ENCODE measurements around the gene RUNX2. TPM values are rescaled to one million over a fixed set of nuclear protein-coding genes. Genes with fewer than 3 reads are reported as not detected.

Gene RUNX2
- total and polyA plus RNA-seq, 9 of the 15 experiments (the other 6 are each of a cell fraction or from before 2014, with no cell fraction given) = 0.29 to 1.00 (median 0.43) TPM

DNA sequence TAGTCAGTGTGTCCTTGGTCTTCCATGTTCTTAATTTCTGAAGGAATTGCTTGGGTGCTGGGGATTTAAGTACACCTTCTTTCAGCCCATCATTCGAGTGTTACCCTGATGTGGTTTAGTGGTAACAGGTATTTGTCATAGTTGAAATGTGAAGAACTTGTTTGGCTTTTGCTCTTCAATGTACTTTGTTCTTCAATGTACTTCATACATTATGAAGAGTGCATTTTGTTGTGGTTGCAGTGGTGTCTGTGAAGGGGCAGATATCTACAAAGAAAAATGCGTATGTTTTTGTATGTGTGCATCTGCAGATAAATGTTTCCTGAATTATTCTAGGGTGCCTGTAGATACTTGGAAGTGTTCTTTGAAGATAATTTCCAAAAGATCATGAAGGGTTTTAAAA is 160.8 kb downstream of the RUNX2 start:
- Histone ChIP-seq H3K36me3 (ENCODE audit: control insufficient read depth, insufficient read depth, low read length) (no peaks in the 10 kb centered on the region), H3K9me1 (ENCODE audit: control insufficient read depth, insufficient read depth, low read length) (no peaks in the 10 kb centered on the region), H2AFZ (ENCODE audit: low read depth, low read length) (0 out of 2 replicates have a peak overlapping the region, but pooled peaks have one; percentile 46), H3K4me1 (replicated peaks in 1 of 2; ENCODE audit: control insufficient read depth in 2 of 2, insufficient read depth in 2 of 2, low read length in 2 of 2) (0 out of 5 replicates have a peak, but pooled peaks cover 0 to 5% of the 10 kb centered on the region in 2 experiments), H4K20me1 (replicated peaks; ENCODE audit: control insufficient read depth, insufficient read depth, low read length) (no peaks in the 10 kb centered on the region), H3K9ac (ENCODE audit: insufficient read depth in 1 of 2, low read depth in 2 of 2, low read length in 2 of 2) (no peak overlapping the region), H3K9me3 (replicated peaks; ENCODE audit: control insufficient read depth, insufficient read depth, low read depth, low read length) (no peaks in the 10 kb centered on the region), H3K79me2 (ENCODE audit: control insufficient read depth, insufficient read depth, low read length) (no peaks in the 10 kb centered on the region), H3K27ac (ENCODE audit: extremely low read depth, low read depth, low read length) (no peak overlapping the region), H3K4me2 (ENCODE audit: insufficient read depth, low read length) (no peak overlapping the region), H3K4me3 (no peak overlapping the region), H3K27me3 (ENCODE audit: control insufficient read depth in 2 of 2, insufficient read depth in 2 of 2, low read length in 2 of 2) (no peaks in the 10 kb centered on the region)
- no TSS peak for BruUV-seq (replicated peaks)
- POLR2A ChIA-PET = interaction anchor here (0.7 kb wide), 1 partner anchor 38 kb away, joined by 3 read pairs; no protein-coding TSS in a partner anchor
- CTCF ChIA-PET (ENCODE audit: low intra/inter-chr PET ratio) = no interaction called here
- no peak for ATAC-seq
- 7% methylated on average over 2 of the region's 2 CpGs for WGBS (ENCODE audit: insufficient coverage, low coverage, missing lambda C conversion rate)
- intact Hi-C loops (cut with micrococcal nuclease) (no loop called here), in situ Hi-C loops (cut with MboI) (no loop called here)
- FAIRE-seq = no peak
- DNase-seq (ENCODE audit: extremely low read depth in 1 of 4, low spot score in 3 of 4) = no peak
- TF ChIP-seq, protein P1, sequence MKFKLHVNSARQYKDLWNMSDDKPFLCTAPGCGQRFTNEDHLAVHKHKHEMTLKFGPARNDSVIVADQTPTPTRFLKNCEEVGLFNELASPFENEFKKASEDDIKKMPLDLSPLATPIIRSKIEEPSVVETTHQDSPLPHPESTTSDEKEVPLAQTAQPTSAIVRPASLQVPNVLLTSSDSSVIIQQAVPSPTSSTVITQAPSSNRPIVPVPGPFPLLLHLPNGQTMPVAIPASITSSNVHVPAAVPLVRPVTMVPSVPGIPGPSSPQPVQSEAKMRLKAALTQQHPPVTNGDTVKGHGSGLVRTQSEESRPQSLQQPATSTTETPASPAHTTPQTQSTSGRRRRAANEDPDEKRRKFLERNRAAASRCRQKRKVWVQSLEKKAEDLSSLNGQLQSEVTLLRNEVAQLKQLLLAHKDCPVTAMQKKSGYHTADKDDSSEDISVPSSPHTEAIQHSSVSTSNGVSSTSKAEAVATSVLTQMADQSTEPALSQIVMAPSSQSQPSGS (CRISPR knock-in tag; IDR thresholded peaks at IDR 0.05) = no peak
- TF ChIP-seq ZKSCAN8 (CRISPR knock-in tag; IDR thresholded peaks at IDR 0.05) (no peak), NR2F6 (CRISPR knock-in tag; IDR thresholded peaks at IDR 0.05) (no peak), KDM1A (IDR thresholded peaks at IDR 0.05) (no peak), FOXM1 (IDR thresholded peaks at IDR 0.05; ENCODE audit: low read depth) (no peak), FOXM1 (CRISPR knock-in tag; IDR thresholded peaks at IDR 0.05; ENCODE audit: low read depth) (no peak), GABPB2 (CRISPR knock-in tag; conservative IDR thresholded peaks at IDR 0.05) (no peak), FOSL1 (tag; conservative IDR thresholded peaks at IDR 0.05) (no peak), NFYB (IDR thresholded peaks at IDR 0.05; ENCODE audit: extremely low read depth, insufficient read length) (no peak), MAFK (IDR thresholded peaks at IDR 0.05; ENCODE audit: low read length) (no peak)
- TF ChIP-seq, protein P2, sequence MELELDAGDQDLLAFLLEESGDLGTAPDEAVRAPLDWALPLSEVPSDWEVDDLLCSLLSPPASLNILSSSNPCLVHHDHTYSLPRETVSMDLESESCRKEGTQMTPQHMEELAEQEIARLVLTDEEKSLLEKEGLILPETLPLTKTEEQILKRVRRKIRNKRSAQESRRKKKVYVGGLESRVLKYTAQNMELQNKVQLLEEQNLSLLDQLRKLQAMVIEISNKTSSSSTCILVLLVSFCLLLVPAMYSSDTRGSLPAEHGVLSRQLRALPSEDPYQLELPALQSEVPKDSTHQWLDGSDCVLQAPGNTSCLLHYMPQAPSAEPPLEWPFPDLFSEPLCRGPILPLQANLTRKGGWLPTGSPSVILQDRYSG (tag; conservative IDR thresholded peaks at IDR 0.05; ENCODE audit: low read depth) = no peak
- TF ChIP-seq, protein P3, sequence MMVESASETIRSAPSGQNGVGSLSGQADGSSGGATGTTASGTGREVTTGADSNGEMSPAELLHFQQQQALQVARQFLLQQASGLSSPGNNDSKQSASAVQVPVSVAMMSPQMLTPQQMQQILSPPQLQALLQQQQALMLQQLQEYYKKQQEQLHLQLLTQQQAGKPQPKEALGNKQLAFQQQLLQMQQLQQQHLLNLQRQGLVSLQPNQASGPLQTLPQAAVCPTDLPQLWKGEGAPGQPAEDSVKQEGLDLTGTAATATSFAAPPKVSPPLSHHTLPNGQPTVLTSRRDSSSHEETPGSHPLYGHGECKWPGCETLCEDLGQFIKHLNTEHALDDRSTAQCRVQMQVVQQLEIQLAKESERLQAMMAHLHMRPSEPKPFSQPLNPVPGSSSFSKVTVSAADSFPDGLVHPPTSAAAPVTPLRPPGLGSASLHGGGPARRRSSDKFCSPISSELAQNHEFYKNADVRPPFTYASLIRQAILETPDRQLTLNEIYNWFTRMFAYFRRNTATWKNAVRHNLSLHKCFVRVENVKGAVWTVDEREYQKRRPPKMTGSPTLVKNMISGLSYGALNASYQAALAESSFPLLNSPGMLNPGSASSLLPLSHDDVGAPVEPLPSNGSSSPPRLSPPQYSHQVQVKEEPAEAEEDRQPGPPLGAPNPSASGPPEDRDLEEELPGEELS (CRISPR knock-in tag; IDR thresholded peaks at IDR 0.05; ENCODE audit: borderline replicate concordance) = no peak
- TF ChIP-seq, protein P4, sequence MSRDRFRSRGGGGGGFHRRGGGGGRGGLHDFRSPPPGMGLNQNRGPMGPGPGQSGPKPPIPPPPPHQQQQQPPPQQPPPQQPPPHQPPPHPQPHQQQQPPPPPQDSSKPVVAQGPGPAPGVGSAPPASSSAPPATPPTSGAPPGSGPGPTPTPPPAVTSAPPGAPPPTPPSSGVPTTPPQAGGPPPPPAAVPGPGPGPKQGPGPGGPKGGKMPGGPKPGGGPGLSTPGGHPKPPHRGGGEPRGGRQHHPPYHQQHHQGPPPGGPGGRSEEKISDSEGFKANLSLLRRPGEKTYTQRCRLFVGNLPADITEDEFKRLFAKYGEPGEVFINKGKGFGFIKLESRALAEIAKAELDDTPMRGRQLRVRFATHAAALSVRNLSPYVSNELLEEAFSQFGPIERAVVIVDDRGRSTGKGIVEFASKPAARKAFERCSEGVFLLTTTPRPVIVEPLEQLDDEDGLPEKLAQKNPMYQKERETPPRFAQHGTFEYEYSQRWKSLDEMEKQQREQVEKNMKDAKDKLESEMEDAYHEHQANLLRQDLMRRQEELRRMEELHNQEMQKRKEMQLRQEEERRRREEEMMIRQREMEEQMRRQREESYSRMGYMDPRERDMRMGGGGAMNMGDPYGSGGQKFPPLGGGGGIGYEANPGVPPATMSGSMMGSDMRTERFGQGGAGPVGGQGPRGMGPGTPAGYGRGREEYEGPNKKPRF (IDR thresholded peaks at IDR 0.05; ENCODE audit: low read depth, low read length) = no peak

All from K562 (cell line).